Parathyroid adenoma (tissue), 2 donors: ENCODE results near the gene CDC37L1.
"Not testable (repeated sequence)": the region's sequence is repeated elsewhere in the genome, so short reads cannot be mapped to it uniquely, and the experiment has no call there.

Experiments
- H2AFZ ChIP-seq: fragments of 300-600 bp; sonication (generic); one replicate; pipeline ENCODE4 v1.7.0; 2017; ENCODE audit warnings: antibody characterized with exemption, mild to moderate bottlenecking
- H3K27ac ChIP-seq: fragments of 300-600 bp; sonication (generic); one replicate; pipeline ENCODE4 v1.7.0; 2017
- H3K27me3 ChIP-seq: fragments of 300-600 bp; sonication (generic); one replicate; pipeline ENCODE4 v1.7.0; 2017; ENCODE audit warnings: low read length; ENCODE audit not compliant: control insufficient read depth, insufficient read depth
- H3K36me3 ChIP-seq: fragments of 300-600 bp; sonication (generic); one replicate; pipeline ENCODE4 v1.7.0; 2017; ENCODE audit warnings: low read length; ENCODE audit not compliant: control insufficient read depth, insufficient read depth
- H3K4me1 ChIP-seq: fragments of 300-600 bp; sonication (generic); one replicate; pipeline ENCODE4 v1.7.0; 2017; ENCODE audit warnings: control low read depth
- H3K4me2 ChIP-seq: fragments of 300-600 bp; sonication (generic); one replicate; pipeline ENCODE4 v1.7.0; 2017; ENCODE audit warnings: low read length
- H3K4me3 ChIP-seq: fragments of 300-600 bp; sonication (generic); one replicate; pipeline ENCODE4 v1.7.0; 2017; ENCODE audit warnings: low read depth, low read length
- H3K79me2 ChIP-seq: fragments of 300-600 bp; sonication (generic); one replicate; pipeline ENCODE4 v1.7.0; 2017; ENCODE audit warnings: control low read depth
- H3K9ac ChIP-seq: fragments of 300-600 bp; sonication (generic); one replicate; pipeline ENCODE4 v1.7.0; 2017; ENCODE audit warnings: mild to moderate bottlenecking
- H3K9me3 ChIP-seq: fragments of 300-600 bp; sonication (generic); one replicate; pipeline ENCODE4 v1.7.0; 2017; ENCODE audit warnings: low read length; ENCODE audit not compliant: control insufficient read depth
- CTCF ChIP-seq: fragments of 300-600 bp; sonication (generic); IDR thresholded peaks from one replicate; pipeline ENCODE4 v1.7.0; 2017; ENCODE audit warnings: antibody characterized with exemption, mild to moderate bottlenecking
- donor health status: primary hyperparathyroidism.

CDC37L1 gene

GRCh38 chr9:4748612-4749011 is 69.2 kb downstream of the CDC37L1 start:
- TF ChIP-seq CTCF: no peak
- Histone ChIP-seq H3K27ac (no peak overlapping the region), H3K36me3 (no peaks in the 10 kb centered on the region), H3K27me3 (no peaks in the 10 kb centered on the region), H3K4me1 (no peaks in the 10 kb centered on the region), H3K79me2 (no peaks in the 10 kb centered on the region), H3K9me3 (no peaks in the 10 kb centered on the region), H3K4me3 (no peak overlapping the region), H2AFZ (no peak overlapping the region), H3K9ac (no peak overlapping the region), H3K4me2 (no peak overlapping the region)

- Histone ChIP-seq H3K4me2 (no peak overlapping the region), H3K9ac (no peak overlapping the region), H3K4me1 (no peaks in the 10 kb centered on the region), H3K79me2 (no peaks in the 10 kb centered on the region), H3K27ac (no peak overlapping the region), H3K9me3 (no peaks in the 10 kb centered on the region), H3K27me3 (no peaks in the 10 kb centered on the region), H3K4me3 (no peak overlapping the region), H2AFZ (no peak overlapping the region), H3K36me3 (no peaks in the 10 kb centered on the region)
- TF ChIP-seq CTCF: peak; percentile 37
Measured at GRCh38 chr9:4750023-4750673, 70.8 kb downstream of the CDC37L1 start.

GRCh38 chr9:4754530-4754929 is 75.2 kb downstream of the CDC37L1 start:
- H3K27me3 ChIP-seq, H3K9me3 ChIP-seq, H3K4me2 ChIP-seq, H3K36me3 ChIP-seq, H3K9ac ChIP-seq, H3K27ac ChIP-seq, H2AFZ ChIP-seq, H3K4me1 ChIP-seq, H3K4me3 ChIP-seq, H3K79me2 ChIP-seq: not testable (repeated sequence)

GRCh38 chr9:4755026-4755609 is 75.7 kb downstream of the CDC37L1 start:
- H3K27ac ChIP-seq: no peak overlapping the region
- no peaks in the 10 kb centered on the region for H3K27me3 ChIP-seq
- H3K9ac ChIP-seq: no peak overlapping the region
- no peak overlapping the region for H3K4me3 ChIP-seq
- no peaks in the 10 kb centered on the region for H3K36me3 ChIP-seq
- H3K9me3 ChIP-seq: no peaks in the 10 kb centered on the region
- H3K4me1 ChIP-seq: no peaks in the 10 kb centered on the region
- H3K79me2 ChIP-seq: no peaks in the 10 kb centered on the region
- no peak for TF ChIP-seq CTCF
- H2AFZ ChIP-seq: no peak overlapping the region
- no peak overlapping the region for H3K4me2 ChIP-seq

- no peaks in the 10 kb centered on the region for H3K79me2 ChIP-seq
- no peak overlapping the region for H3K4me2 ChIP-seq
- H3K27ac ChIP-seq: no peak overlapping the region
- no peak for TF ChIP-seq CTCF
- H3K4me1 ChIP-seq: no peaks in the 10 kb centered on the region
- no peak overlapping the region for H3K4me3 ChIP-seq
- no peak overlapping the region for H2AFZ ChIP-seq
- H3K27me3 ChIP-seq: no peaks in the 10 kb centered on the region
- no peaks in the 10 kb centered on the region for H3K36me3 ChIP-seq
- H3K9me3 ChIP-seq: no peaks in the 10 kb centered on the region
- H3K9ac ChIP-seq: no peak overlapping the region
Measured at GRCh38 chr9:4756420-4756819, 77.1 kb downstream of the CDC37L1 start.
